Epithelial cell of prostate (primary cell): ENCODE data around the gene GINS2.
A peak's percentile ranks its signal among the peaks of the same experiment; 100 is the strongest.

Source experiments
- DNase-seq: peaks from one replicate; pipeline ENCODE4 v3.0.0-alpha.2; 2011; ENCODE audit warnings: low read depth, low spot score
- H3K27ac ChIP-seq: fragments of 450-650 bp; 2 replicates; pipeline ENCODE4 v1.5.1; 2017; ENCODE audit warnings: mild to moderate bottlenecking

GINS2 gene

DNA sequence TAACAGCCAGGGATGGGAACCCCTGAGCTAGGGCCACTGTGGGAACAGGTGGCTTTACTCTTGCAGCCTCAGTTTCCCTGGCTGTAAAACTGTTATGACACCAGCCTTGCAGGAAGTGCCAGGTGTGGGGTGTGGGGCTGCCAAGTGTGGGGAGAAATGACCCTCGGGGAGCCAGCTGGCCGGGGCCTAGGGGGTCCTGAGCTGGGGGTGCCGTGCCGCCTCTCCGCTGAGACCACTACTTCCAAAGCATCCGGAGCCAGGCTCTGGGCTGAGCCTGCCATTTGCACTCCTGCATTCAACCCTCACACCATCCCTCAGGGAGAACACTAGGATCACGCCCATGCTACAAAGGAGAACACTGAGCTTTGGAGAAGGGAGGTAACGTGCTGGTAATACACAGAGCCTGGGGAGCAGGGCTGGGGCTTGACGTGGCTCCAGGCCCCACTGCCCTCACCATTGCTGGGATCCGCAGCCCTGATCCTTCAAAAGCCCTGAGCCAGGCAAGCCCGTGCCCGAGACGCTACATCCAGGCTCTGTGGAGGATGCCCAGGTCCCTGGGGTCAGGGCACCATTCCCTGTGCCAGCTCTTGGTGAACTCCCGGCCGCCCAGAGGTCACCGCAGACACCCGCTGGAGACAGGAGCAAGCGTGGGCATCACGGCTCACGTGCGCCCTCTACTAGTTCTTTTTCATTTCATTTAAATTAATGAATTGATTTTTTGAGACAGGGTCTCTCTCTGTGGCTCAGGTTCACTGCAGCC, 28.8 kb upstream of the GINS2 start:
- DNase-seq: no peak
- H3K27ac ChIP-seq: peak overlapping the region; percentile 69

- H3K27ac ChIP-seq: peak overlapping the region; percentile 69
- DNase-seq: no peak
Observed at GRCh38 chr16:85716680-85717038, 27.9 kb upstream of the GINS2 start.

- H3K27ac ChIP-seq: peak overlapping the region; percentile 69
- no peak for DNase-seq
Observed at GRCh38 chr16:85716022-85716679, 27.4 kb upstream of the GINS2 start.

DNA sequence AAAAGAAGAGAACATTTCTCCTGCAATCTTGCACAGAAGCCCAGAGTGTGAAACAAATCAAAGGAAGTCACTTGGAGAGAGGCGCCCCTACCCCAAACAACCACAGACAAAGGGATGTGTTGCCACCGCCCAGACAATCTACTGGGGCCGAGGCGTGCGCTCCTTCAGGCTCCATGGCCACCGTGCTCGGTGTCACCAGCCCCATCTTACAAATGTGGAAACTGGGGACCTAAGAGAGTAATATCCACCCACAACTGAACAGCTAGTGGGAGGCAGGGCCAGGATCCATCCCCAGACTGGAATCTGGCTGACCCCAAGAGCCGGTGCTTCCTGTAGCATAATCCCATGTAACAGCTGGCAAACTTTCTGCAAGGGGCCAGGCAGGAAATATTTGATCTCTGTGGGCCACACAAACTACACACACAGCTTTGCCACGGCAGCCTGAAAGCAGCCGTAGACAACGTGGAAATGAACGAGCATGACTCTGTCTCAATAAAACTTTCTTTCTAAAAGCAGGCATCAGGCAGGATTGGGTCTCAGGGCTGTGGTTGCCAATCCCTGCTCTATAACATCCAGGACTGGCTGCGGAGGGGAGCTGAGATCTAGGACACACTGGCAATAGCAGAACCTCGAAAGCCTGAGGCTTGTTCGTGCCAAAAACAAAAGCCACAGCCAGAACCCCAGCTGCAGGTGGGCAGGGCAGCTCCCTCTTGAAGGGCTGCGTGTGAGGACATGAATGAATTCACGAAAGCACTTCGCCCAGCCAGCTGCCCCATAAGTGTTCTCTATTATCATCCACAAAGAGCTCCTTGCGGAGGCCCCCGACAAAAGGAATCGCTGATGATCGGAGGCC, 26.6 kb upstream of the GINS2 start:
- H3K27ac ChIP-seq: peak overlapping the region; percentile 69
- DNase-seq: no peak

- no peak for DNase-seq
- no peak overlapping the region for H3K27ac ChIP-seq
Observed at GRCh38 chr16:85712801-85713200, 24.0 kb upstream of the GINS2 start.

GRCh38 chr16:85711982-85712587, 23.3 kb upstream of the GINS2 start:
- H3K27ac ChIP-seq: no peak overlapping the region
- no peak for DNase-seq

DNA sequence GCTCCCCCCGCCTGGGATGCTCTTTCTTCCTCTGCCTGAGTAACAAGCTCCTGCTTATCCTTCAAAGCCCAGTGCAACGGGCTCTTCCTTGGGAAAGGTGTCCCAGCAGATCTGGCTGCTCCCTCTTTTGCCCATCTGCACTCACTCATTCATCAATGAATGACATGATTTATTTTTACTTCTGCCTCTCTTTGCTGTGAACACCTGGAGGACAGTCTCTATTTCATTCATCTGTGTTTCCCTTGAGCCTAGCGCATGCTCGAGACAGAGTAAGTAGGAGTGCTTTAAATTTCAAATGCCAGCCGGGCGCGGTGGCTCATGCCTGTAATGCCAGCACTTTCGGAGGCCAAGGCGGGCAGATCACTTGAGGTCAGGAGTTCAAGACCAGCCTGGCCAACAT, 22.0 kb upstream of the GINS2 start:
- H3K27ac ChIP-seq: no peak overlapping the region
- DNase-seq: no peak

GRCh38 chr16:85709766-85710585, 21.2 kb upstream of the GINS2 start:
- no peak for DNase-seq
- H3K27ac ChIP-seq: no peak overlapping the region

GRCh38 chr16:85708338-85708737, 19.6 kb upstream of the GINS2 start:
- DNase-seq: no peak
- no peak overlapping the region for H3K27ac ChIP-seq

- no peak for DNase-seq
- H3K27ac ChIP-seq: no peak overlapping the region
Observed at GRCh38 chr16:85707528-85708095, 18.9 kb upstream of the GINS2 start.

DNA sequence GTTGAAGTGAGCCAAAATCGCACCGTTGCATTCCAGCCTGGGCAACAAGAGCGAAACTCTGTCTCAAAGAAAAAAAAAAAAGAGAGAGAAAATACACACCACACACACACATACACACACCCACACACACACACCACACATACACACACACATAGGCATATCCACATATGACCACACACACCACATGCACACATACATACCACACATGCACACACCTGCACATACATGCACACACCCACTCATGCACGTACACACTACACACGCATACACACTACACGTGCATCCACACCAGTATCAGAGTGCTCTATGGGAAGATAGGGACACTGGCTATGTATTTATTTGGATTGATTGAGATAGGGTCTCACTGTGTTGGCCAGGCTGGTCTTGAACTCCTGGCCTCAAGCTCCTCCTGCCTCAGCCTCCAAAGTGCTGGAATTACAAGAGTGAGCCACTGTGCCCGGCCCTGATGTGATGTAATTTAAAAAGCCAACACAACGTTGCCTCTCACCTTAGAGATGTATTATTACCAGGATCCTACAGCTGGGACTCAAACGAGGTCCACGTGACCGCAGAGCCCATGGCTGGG, 17.8 kb upstream of the GINS2 start:
- DNase-seq: no peak
- H3K27ac ChIP-seq: no peak overlapping the region

DNA sequence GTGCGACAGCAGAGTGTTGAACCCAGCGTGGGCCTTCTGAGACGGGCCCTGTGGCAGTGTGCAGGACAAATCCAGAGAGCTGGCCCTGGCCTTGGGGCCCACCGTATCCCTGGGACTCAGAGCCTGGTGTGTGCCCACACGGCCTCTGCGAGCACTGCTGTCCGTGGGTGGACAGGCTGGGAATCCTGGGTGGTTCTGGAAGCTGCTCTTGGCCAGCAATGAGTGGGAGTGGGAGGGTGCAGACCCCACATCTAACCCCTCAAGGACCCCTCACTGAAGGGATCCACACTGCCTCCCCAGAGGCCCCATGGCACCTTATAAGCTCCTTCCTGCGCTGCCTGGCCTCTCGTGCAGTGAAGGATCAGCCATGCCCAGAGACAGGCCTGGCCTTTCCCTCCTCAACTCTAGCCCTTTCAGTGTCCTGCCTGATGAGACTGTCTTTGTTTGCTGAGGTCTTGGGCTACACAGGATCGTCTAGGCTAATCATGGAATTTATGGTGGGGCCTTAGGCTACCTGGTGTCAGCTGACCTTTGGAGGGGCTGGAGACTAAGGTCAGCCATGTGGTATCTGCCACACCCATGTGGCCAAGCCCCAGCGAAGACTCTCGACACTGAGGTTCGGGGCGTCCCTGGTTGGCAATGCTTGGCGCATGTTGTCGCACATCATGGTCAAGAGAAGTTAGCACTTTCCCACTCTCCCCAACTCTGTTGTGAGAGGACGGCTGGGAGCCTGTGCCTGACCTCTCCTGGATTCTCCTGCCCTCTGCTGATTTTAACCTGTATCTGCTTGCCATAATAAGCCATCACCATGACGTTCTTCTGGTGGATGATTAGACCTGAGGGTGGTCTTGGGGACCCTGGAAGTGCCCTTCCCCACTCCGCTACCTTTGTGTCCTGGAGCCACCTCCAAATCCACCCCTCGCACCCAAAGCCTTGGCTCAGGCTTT, 16.4 kb upstream of the GINS2 start:
- H3K27ac ChIP-seq: no peak overlapping the region
- DNase-seq: no peak

DNA sequence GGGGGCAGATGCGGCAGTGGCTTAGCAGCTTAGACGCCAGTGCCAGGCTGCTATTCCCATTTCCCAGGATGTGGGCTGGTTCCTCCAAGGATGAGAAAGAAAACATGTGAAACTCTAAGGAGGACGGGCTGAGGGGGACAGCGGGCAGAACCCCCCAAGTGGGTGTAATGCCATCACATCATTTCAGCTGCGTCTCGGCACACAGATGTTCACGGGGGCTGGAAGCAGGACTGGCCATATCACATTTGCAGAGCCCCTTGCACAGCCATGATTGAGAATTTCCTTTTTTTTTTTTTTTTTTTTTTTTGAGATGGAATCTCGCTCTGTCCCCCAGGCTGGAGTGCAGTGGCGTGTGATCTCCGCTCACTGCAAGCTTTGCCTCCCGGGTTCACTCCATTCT, 15.3 kb upstream of the GINS2 start:
- DNase-seq: no peak
- no peak overlapping the region for H3K27ac ChIP-seq

- no peak overlapping the region for H3K27ac ChIP-seq
- no peak for DNase-seq
Observed at GRCh38 chr16:85699628-85700027, 10.9 kb upstream of the GINS2 start.

DNA sequence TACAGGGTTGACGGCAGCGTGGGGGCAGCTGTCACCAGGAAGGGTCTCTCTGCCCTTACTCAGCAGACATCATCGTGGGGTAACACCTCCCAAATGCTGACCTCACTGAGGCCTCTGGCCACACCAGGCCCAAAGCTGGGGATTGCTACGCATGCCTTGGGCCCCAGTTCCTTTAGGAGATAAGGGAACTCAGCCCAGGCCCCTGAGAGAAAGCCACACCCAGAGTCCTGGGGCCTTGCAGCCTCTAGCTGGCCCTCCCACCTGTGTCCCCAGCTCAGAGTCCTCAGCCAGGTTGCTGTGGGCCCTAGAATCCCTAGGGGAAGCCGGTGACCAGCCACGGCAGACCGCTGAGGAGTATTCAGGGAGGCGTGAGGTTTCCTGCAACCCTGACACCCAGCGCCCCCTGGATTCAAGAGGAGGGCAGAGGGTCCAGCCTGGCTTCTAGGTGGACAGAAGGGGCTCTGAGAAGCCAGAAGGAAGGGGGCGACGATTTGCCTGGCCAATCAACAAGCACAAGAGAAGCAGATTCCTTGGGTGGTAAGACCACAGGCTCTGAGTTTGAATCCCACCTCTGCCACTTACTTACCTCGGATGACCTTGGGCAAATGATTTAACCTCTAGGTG, 10.3 kb upstream of the GINS2 start:
- no peak for DNase-seq
- H3K27ac ChIP-seq: no peak overlapping the region

DNA sequence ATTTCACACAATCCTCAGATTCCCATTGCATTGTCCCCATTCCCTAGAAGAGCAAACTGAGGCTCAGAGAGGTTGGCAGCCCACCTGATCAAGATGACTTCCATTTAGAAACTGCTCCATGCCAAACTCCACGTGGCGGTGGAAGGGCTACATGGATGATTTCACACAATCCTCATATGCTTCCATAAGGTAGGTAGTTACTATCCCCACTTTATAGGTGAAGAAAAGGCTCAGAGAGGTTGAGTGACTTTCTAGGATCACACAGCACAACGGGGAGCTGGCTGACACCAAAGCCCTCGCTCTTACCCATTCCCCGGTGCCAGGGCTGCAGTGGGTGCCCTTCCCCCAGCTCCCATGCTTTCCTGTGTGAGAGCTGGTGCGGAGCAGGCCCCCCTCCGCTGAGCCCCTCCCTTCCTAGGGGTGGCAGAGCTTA, 9.7 kb upstream of the GINS2 start:
- DNase-seq: no peak
- H3K27ac ChIP-seq: no peak overlapping the region

GRCh38 chr16:85697431-85697830, 8.7 kb upstream of the GINS2 start:
- DNase-seq: no peak
- peak overlapping the region; percentile 39 for H3K27ac ChIP-seq

- no peak for DNase-seq
Observed at GRCh38 chr16:85696781-85697180, 8.0 kb upstream of the GINS2 start.

More at GRCh38 chr16:85696781-85697180, 8.0 kb upstream of the GINS2 start:
- H3K27ac ChIP-seq: peak overlapping the region; percentile 39
